ELF-1 (cell line): ENCODE data around the gene SH2D3C.
A peak's percentile ranks its signal among the peaks of the same experiment; 100 is the strongest.
"Not testable (repeated sequence)": the region's sequence is repeated elsewhere in the genome, so short reads cannot be mapped to it uniquely, and the experiment has no call there.

Experiments
- DNase-seq: peaks from one replicate; pipeline ENCODE4 v3.0.0-alpha.2; 2016; ENCODE audit warnings: low read depth, low spot score

The SH2D3C gene

DNA sequence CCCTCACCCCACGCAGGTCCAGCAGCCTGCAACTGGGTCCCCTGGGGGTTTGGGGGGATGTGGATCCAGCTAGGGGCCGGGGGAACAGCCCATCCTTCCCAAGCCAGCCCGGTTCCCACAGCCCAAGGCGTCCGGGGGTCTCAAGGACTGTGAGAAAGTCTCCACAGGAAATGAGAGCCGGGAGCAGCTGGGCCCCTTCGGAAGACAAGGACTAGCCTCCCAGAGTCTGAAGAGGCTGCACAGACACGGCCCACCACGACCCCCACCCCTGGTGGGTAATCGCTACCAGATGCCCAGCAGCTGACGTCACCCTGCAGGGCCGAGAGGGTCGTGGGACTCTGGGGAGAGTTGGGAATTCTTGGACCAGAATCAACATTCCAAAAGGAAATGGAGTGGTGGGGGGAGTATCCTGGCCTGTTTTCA lies 10.5 kb downstream of the SH2D3C start:
- peak; percentile 75 for DNase-seq

- DNase-seq = no peak
Observed at GRCh38 chr9:127767410-127767809, 11.1 kb downstream of the SH2D3C start.

- DNase-seq = no peak
Observed at GRCh38 chr9:127765418-127765817, 13.0 kb downstream of the SH2D3C start.

DNA sequence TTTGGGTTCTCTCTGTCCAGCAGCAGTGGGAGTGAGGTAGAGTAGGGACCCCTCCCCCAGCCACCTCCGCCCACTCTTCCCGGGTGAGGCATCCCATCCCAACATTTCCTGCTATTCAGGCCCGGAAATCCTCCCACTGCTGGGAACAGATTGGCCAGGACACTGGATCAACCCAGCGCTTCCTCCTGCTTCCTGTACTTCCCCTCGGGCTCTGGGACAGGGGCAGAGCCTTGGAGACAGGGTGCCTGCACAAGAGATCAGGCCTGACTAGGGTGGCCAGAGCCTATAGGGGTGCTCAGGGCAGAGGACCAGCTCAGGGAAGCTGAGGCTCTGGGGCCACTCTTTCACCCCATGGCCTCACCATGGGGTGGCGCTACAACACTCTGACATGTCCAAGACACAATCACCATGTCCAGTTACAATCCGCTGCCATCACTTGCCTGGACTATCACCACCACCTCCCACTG lies 14.5 kb downstream of the SH2D3C start:
- peak; percentile 71 for DNase-seq

DNA sequence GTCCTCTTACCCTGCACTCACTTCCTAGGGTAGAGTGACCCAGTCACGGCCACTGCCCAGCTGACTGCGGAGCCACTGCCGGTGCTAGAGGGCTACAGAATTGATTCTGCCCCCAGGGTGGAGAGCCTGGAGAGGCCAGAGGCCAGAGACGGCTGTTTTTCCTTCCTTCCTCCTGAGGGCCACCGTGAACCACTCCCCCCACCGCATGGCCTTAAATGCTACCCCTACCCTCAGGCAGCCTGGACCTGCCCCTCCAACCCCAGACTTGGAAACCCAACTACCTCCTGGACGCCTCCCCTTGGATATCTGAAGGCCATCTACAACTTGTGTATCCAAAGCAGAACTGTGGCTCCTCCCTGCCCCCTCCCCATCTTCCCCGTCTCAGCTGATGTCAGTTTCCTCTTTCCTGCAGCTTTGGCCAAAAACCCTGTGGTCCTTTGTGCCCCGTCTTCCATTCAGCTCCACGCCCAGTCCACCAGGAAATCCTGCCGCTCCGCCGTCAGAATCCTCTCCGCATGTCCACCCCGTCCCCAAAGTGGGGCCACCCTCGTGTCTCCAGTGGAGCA lies 16.3 kb downstream of the SH2D3C start:
- peak; percentile 60 for DNase-seq

- DNase-seq = peak; percentile 39
Observed at GRCh38 chr9:127761491-127761956, 16.9 kb downstream of the SH2D3C start.

- DNase-seq = no peak
Observed at GRCh38 chr9:127761061-127761460, 17.4 kb downstream of the SH2D3C start.

GRCh38 chr9:127758843-127759242 lies 19.6 kb downstream of the SH2D3C start:
- DNase-seq = no peak

GRCh38 chr9:127756776-127757175 lies 21.7 kb downstream of the SH2D3C start:
- DNase-seq = not testable (repeated sequence)

DNA sequence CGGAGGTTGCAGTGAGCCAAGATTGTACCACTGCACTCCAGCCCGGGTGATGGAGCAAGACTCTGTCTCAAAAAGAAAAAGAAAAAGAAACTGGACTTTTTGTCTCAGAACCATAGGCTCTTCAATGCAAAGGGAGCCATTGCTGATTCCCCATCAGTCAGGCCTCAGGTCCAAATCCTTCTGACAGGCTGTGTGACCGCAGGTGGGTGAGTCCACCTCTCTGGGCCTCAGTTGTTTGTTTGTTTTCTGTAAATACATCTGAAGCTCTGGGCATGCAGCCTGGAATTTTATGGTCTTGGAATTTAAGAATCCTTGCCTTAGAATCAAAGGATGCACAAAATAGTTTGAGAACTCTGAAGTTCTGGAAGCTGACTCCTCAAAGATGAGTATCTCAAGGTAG lies 22.2 kb downstream of the SH2D3C start:
- DNase-seq = no peak

GRCh38 chr9:127755061-127756060 lies 23.1 kb downstream of the SH2D3C start:
- no peak for DNase-seq

DNA sequence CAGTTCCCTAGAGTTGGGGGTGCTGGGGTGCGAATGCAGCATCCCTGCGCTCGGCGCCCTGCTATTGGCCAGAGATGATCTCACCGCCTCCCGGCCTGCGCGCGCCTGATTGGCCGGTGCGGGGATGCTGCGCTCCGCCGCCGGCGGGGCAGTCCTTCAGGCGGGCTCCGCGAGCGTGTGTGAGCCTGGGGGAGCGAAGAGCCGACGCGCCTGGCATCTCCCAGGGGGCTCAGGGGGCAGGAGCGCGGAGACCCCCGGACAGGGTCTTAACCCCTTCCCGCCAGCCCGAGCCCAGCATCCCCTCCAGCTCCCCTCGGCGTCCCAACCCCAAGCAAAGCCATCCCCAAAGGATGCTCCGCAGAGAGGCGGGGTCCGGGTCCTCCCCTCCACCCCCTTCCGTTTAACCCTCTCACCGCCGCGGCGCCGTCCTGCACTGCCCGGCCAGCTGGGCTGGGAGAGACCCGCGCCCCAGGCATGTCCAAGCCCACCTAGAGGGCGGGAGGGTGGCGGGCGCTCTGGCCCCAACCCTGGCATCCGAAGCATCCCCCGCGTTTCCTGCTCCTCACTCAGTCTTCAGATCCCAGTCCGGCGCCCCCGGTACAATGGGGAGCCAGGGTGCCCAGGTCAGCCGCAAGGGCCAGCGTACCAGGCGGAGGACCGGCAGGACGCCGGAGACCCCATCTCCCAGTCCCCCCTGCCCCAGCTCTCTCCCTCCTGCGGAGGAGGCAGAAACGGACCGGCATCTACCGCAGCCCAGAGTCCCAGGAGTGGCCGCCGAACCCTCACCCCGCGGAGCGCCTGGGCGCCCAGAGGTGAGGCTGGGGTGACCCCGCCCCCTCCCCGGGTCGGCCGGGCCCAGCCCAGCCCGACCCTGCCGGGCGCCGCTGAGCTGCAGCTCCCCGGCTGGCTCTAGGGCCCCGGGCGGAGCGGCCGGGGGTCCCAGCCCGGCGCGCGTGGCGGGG lies 24.1 kb downstream of the SH2D3C start:
- DNase-seq = no peak

DNA sequence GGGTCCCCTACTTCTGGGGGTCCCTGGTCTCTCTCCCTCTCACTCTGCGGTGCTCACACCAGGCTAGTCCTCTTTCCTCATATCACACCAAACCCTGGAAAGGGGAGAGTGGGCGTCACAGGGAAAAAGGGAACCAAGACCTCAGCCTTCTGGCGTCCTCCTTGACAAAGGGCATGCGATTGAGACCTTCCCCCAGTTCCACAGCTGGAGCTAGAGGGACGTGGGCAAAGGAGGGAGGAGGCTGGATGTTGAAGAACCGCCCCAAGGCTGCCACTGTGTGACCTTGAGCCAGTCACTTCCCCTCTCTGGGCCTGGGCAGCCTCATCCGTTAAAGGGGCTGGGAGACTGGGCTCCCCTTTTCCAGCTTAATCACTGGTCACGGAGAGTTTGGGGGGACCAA lies 24.8 kb downstream of the SH2D3C start:
- no peak for DNase-seq

- no peak for DNase-seq
Observed at GRCh38 chr9:127753148-127753547, 25.3 kb downstream of the SH2D3C start.

GRCh38 chr9:127751269-127752054 lies 27.0 kb downstream of the SH2D3C start:
- DNase-seq = peak; percentile 44

- DNase-seq = no peak
Observed at GRCh38 chr9:127749090-127749787, 29.2 kb downstream of the SH2D3C start.

DNA sequence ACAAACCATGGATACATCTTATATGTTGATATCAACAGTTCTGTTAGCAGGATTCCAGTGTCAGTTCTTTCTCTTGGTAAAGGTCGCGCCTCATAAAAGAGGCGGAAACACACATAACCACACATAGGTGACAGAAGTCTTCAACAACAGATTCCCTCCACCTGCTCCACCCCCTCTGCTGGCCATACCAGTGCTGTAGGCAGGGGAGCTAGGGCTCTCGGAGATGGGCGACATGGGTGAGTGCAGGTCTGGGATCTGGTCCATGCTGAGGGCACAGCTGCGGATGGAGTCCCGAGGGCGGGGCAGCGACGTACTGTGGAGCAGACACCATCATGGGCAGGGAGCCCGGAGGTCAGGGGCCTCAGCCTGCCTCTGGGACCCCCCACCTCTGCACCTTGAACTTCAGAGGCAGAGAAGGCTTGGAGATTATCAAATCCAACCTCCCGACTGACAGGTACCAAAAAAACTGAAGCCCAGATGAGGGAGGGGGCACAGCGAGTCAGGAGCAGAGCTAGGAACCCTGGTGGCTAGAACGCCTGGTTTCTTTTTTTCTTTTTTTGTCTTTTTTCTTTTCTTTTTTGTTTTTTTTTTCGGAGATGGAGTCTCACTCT lies 31.4 kb downstream of the SH2D3C start:
- no peak for DNase-seq

DNA sequence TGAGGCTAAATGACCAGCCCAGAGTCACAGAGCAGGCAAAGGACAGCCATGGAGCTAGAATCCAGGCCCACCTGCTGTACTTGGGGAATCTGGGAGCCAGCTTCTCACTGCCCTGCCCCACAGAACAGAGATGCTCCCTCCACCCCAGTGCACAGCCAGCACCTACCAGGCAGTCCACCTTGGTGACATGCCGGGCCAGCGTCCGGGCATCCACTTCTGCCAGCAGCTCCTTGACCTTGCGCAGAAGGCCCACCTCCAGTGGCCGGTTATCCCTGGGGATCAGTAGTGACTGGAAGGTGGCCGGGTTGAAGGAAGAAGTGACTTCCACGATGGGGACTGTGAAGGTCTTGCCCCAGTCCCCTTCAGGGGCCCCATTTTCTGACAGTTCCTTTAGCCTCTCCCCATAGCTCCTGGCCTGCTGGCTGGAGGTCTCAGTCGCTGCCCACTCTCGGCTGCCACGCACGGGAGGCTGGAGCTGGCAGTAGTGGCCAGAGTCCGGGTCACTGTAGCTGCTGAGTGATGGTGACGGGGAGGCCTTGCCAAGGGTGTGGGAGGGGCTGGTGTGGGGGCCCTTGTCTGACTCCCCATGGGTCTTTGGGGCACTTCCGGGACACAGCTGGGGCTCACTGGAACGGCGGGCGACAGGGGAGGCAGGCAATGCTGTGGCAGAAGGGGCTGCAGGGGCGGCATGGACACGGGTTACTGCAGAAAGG lies 33.9 kb downstream of the SH2D3C start:
- no peak for DNase-seq
